GM18907 (cell line): ENCODE measurements around the gene SHISA9.
"Not testable (repeated sequence)": the region's sequence is repeated elsewhere in the genome, so short reads cannot be mapped to it uniquely, and the experiment has no call there.

Source experiments
- ATAC-seq: cut with Tn5 transposase; IDR thresholded peaks from one replicate; pipeline ENCODE4 v1.9.1; 2021; ENCODE audit warnings: mild to moderate bottlenecking, moderate library complexity; ENCODE audit not compliant: unreplicated experiment

SHISA9 gene

DNA sequence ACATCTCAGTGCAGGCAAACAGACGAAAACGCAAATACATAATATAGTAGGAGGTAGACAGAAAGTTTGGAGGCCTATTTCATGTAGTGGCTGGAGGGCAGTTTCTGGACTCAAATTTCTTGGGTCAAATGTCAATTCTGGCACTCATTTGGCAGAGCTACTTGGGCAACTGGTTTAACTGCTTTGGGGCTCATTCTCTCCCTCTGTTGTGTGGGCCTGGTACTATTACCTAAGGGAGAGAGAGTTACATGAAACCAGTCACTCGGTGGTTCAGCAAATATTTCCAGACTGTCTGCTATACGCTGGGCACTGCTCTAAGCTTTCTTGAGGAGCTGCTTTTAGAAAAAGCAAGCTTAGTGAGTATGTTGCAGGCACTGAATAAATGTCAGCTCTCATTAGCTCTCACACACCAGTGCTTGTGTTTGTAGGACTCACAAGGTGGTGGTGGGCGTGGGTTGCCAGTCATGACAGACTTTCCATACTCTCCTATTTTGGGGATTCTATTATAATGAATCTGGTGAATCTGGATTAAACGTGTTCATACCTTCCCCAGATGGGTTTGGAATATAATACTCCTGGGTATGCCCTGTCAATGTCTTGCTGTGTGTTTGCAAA is 1.8 kb upstream of the SHISA9 start:
- no peak for ATAC-seq

GRCh38 chr16:12900156-12900555 is 1.2 kb upstream of the SHISA9 start:
- no peak for ATAC-seq

DNA sequence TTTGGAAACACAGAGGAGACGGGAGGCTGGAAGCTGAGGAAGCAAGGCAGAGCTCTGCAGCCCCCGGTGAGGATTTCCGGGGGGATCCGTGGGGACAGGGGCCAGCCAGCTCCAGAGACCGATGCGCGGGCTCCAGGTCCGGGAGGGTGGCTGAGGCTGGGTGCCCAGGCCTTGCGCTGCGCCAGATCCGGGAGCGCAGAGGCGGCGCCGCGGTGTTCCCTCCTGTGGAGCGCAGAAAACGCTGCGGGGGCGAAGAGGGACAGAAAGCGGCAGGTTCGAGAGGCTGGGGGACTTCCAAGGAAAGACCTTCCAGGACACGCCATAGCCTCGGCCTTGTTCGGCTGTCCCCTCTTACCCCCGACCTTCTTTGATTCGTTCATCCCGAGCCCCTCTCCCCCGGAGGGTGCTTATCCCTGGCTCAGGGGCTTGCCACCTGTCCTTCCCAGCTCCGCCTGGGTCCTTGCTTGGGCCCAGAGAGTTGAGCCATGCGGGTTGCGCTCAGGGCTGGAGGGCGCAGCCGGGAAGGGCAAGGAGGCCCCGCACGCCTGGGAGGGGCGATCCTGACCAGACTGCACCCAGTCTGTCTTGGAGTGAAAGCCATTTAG is 697 bp upstream of the SHISA9 start:
- ATAC-seq, result no peak

DNA sequence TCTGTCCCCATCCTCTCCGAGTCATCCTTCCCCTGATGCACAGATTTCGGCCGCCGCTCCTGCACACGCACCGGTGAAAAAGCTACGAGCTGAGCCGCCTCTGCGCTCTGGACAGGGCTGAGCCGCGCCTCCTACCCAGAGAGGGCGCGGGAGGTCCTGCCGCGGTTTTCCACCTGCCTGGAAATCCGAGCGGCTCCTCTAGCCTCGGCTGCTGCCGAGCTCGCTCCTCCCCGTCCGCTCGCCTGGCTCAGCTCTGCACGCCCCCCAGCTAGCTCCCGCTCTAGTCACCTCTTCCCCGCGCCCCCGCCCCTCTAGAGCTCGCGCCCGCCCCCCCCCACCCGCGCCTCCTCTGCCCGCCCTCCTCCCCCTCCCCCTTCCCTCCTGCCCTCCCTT is 198 bp upstream of the SHISA9 start:
- no peak for ATAC-seq

GRCh38 chr16:12902511-12903372 is 1.3 kb downstream of the SHISA9 start:
- no peak for ATAC-seq

DNA sequence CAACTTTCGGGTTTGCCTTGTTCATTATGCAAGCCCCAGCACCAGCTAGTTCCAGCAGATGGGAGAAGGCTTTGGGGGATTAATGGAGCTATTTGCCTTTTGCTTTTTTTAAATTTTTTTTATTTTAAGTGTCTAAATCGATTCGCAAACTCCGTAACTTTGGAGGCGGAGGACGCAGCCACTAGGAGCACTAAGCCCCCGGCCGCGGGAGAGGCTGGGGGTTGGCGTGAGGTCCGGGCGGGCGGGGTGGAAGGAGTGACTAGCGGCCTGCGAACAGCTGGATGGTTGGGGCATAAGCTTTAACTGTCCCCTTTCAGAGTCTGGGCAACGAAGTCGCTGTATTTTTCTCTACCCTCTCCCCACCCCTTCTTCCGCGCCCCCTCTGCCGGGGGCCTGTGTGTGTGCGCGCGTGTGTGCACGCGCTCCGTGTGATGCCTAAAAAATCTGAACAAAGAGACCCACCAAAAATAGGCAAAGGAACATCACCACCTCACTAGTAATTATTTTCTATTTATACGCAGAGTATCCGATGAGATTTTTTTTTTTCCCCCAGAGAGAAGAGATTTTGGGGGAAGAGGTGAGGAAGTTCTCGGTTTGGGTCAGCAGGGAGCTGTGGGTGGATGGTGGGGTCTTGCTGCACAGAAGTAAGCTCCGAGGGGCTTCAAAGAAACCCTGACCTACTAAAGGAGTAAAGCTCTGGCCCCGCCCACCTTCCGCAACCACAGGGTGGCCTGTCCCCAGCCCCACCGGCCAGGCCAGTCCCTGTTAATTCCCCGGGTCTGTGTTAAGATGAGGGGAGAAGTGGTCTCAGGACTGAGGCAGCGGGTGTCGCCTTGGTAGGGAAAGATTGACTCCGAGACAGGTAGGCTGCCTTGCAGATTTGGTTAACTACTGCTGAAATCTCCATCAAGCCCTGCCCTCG is 2.3 kb downstream of the SHISA9 start:
- no peak for ATAC-seq

DNA sequence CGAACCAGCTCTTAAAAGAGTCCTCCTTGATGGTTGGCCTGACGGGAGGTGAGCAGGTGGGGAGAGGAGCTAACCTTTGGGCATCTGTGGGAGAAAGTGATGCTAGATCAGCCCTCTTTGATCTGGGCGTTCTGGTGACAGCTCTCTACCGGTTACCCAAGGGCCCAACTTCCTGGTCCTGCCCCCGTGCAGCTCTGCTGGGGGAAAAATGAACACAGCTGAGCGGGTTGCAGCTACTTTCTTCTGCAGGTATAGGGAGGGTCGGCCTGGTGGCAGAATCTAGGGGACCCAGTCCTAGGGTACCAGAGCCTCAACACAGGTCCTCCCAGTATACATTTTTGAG is 2.9 kb downstream of the SHISA9 start:
- ATAC-seq, result no peak

DNA sequence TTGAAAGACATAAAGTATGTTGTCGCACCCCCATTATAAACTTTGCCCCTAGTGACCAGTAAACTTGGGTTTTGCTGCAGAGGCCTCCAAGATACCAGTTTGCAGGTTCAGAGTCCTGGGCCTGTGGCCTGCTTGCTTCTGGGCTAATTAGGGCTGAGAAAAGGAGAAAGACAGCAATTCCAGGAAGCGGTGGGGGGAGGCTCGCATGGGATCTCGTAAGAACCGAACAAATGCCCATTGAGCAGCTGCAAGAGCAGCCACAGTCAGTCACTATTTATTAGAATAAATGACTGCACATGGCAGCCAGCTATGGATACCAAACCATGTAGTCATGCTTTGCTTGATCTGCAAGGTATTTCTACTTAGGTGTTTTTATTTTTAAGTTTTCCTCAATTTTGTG is 4.9 kb downstream of the SHISA9 start:
- no peak for ATAC-seq

GRCh38 chr16:12906765-12907516 is 5.5 kb downstream of the SHISA9 start:
- no peak for ATAC-seq

DNA sequence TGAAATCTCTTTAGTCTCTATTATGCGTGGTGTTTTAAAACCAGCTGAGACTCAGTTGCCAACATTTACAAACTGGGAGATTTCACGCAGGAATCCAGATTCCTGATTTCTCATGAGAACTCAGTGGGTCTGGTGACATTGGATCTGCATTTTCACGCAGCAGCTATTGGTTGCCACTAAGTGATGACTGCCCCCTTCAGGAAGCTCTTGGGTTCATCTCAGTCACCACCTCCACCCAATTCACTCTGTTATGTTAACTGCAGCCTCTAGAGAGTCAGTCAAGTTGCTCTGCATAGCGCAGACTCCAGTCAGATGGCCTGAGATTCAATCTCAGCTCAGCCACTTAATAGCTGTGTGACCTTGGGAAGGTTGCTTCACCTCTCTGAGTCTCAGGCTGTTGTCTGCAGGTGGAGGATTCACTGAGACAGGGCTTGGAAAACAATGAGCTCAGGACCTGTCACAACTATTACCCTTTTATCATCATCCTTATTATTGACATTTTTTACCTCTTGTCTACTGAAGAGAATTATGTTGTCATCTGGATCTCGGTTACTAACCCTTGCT is 6.4 kb downstream of the SHISA9 start:
- ATAC-seq, result no peak

DNA sequence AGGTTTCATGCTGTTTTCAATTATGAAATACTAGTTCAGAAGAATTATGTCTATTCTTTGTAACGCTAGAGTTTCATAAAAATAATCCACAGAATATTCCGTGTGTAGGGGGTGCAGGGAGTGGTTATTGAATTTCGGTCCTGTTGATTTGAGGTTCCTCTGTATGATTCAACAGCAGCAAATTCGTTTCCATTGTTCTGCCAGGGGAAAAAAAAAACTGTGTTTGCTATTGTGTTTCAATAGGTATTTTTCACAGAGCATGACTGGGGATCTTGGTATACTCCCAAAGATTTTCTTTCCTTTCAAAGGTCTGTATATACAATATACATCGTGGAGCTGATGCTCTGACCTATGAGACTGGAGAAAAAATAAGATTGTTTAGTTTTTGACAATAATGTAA is 15.8 kb downstream of the SHISA9 start:
- ATAC-seq, result no peak

DNA sequence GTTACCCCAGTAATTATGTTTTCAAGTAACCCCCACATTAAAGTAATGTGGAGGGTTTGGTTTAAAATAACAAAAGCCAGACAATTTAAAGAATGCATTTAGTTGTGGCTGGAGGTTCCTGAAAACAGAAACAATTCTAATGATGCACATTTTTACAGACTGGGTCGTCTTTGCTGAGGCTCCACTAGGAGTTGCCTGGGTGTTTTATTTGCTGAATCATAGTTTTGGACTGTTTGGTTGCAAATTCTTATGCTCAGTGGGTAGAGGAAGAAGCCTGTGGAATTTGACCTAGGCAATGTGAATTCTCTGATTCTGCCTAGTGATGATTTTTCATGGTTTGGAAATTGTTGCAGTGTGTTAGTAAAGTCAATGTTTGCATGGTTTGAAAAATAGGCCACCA is 16.3 kb downstream of the SHISA9 start:
- no peak for ATAC-seq

DNA sequence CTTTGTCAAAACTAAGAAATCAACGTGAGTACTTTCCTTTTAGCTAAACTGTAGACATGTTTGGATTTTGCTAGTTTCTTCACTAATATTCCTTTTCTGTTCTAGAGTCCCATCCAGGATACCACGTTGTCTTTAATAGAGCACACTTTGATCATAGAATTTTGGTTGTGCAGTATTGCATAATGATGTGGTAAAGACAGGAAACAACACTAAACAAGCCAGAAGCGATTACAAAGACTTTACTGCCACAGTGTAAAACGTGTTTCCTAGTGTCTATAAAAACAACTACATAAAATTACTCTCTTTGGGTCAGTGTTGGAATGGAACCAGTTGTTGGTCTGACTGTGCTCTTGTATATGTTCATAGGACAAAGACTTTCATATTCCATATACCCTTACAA is 19.3 kb downstream of the SHISA9 start:
- ATAC-seq, result no peak

DNA sequence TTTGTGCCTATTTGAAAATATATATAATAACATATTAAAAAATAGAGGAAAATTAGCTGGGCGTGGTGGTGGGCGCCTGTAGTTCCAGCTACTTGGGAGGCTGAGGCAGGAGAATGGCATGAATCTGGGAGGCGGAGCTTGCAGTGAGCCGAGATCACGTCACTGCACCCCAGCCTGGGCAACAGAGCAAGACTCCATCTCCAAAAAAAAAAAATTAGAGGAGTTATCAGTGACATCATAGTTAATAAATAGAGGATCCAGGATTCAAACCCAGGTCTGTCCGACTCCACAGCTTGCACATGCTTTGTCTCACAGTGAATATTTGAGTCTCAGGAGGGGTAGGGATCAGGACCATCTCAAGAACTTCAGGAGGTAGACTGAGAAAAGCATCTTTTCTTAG is 22.2 kb downstream of the SHISA9 start:
- ATAC-seq, result not testable (repeated sequence)

- ATAC-seq, result no peak
Measured at GRCh38 chr16:12925026-12925800, 23.8 kb downstream of the SHISA9 start.

GRCh38 chr16:12927591-12927990 is 26.2 kb downstream of the SHISA9 start:
- no peak for ATAC-seq

DNA sequence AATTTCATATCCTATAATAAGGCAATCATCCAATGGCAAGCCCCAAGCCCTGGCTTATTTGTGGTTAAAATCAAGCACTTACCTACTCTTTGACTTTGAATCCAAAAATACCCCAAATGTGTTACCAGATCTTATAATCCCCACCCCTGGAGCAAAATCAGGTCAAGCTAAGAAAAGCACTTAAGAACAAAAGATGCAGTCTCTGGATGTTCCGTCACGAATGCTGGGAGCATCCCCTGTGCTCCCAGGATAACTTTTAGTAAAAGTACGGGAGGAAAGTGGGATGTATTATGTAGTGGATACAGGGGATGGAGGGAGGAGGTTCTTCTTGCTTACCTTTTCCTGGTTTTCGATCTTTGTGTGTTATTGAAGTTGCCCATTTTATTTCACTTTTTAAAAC is 29.5 kb downstream of the SHISA9 start:
- no peak for ATAC-seq

- ATAC-seq, result no peak
Measured at GRCh38 chr16:12936391-12936790, 35.0 kb downstream of the SHISA9 start.

DNA sequence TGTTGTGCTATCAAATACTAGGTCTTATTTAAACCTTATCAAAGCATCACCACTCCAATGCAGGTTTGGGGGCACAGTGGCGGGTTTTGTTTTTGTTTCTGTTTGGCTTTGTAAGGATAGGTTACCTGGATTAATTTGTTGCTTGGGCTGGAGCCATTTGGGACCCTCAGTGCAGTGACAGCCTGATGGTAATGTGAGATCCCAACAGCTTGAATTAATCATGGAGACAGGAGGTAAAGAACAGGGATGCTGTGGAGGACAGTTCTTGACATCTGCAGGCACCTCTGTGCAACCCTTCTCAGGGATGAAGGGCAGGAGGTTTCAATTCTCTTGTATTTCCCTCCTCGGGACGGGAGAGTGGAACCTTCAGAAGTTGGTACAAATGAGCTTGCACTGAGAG is 40.5 kb downstream of the SHISA9 start:
- ATAC-seq, result no peak
